HFFc6 (cell line): ENCODE results near the gene ANKRD10. TPM values are rescaled to one million over a fixed set of nuclear protein-coding genes. Genes with fewer than 3 reads are reported as not detected.
"Not testable (repeated sequence)": the region's sequence is repeated elsewhere in the genome, so short reads cannot be mapped to it uniquely, and the experiment has no call there.

Source experiments
- DNase-seq: peaks from one replicate; pipeline ENCODE4 v3.0.0-alpha.2; 2018
- H3K27ac Mint-ChIP-seq: 2 replicates; pipeline ENCODE4 v1.8.0; 2020; ENCODE audit warnings: mild to moderate bottlenecking, mixed read lengths
- H3K27me3 Mint-ChIP-seq: 2 replicates; pipeline ENCODE4 v1.8.0; 2021; ENCODE audit warnings: mild to moderate bottlenecking, moderate library complexity, mixed read lengths; ENCODE audit not compliant: insufficient read depth
- H3K36me3 Mint-ChIP-seq: 2 replicates; pipeline ENCODE4 v1.8.0; 2021; ENCODE audit warnings: low read depth, mixed read lengths
- H3K4me1 Mint-ChIP-seq: 2 replicates; pipeline ENCODE4 v1.8.0; 2020; ENCODE audit warnings: low read depth, mixed read lengths
- H3K4me3 Mint-ChIP-seq: 2 replicates; pipeline ENCODE4 v1.8.0; 2020; ENCODE audit warnings: mild to moderate bottlenecking, moderate library complexity, mixed read lengths
- H3K9me3 Mint-ChIP-seq: 2 replicates; pipeline ENCODE4 v1.8.0; 2020; ENCODE audit warnings: mild to moderate bottlenecking, mixed read lengths
- total RNA-seq, 6 experiments: library from RNA; stranded (reverse); fragmentation: NEBNext Ultra II Directional; extraction: Animal tissue kit (Norgen Biotek cat#: 25700); gene quantifications; 2 replicates in 1 of 6; 3 replicates in 5 of 6; pipeline ENCODE4 v1.2.3, GENCODE V29; 2021
- TF ChIP-seq, protein P1 (sequence below): fragments of 200-600 bp; sonication (generic); IDR thresholded peaks from 2 replicates; pipeline ENCODE4 v1.5.0; 2021; ENCODE audit warnings: antibody characterized with exemption, mild to moderate bottlenecking

The ANKRD10 gene
- total RNA-seq, 6 experiments from 2014 or later: 27.1 to 37.2 (median 33.5) TPM

DNA sequence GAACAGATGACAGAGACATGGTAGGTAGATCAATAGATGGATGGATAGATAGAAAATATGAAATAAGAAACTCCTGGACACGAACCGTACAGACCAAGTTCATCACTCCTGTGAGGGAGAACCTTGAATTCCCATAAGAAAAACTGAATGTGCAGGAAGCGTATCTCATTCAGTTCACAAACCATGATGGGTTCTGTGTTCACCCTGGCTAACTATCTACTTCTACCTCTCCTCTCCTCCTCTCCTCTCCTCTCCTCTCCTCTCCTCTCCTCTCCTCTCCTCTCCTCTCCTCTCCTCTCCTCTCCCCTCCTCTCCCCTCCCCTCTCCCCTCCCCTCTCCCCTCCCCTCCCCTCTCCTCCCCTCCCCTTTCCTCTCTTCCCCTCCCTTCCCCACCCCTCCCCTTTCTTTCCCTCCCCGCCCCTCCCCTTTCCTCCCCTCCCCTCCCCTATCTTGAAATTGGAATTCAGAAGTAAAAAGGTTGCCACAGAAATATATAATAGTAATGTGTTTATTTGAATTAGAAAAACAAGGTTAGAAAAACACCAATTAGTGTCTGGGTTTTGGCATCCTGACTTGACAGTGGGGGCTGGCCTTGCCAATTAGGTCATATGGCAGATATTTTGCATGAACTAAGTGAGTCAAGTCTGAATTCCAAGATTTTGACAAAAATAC lies 75.9 kb downstream of the ANKRD10 start:
- Mint-ChIP-seq H3K36me3 (peaks cover 6% of the 10 kb centered on the region; the same call in 1 of the 2 replicates), H3K9me3 (peaks cover 8% of the 10 kb centered on the region; the same call in 1 of the 2 replicates), H3K27me3 (peaks cover 28% of the 10 kb centered on the region), H3K4me1 (peaks cover 24% of the 10 kb centered on the region), H3K27ac (no peak overlapping the region), H3K4me3 (no peak overlapping the region)
- no peak for DNase-seq
- TF ChIP-seq, protein P1, sequence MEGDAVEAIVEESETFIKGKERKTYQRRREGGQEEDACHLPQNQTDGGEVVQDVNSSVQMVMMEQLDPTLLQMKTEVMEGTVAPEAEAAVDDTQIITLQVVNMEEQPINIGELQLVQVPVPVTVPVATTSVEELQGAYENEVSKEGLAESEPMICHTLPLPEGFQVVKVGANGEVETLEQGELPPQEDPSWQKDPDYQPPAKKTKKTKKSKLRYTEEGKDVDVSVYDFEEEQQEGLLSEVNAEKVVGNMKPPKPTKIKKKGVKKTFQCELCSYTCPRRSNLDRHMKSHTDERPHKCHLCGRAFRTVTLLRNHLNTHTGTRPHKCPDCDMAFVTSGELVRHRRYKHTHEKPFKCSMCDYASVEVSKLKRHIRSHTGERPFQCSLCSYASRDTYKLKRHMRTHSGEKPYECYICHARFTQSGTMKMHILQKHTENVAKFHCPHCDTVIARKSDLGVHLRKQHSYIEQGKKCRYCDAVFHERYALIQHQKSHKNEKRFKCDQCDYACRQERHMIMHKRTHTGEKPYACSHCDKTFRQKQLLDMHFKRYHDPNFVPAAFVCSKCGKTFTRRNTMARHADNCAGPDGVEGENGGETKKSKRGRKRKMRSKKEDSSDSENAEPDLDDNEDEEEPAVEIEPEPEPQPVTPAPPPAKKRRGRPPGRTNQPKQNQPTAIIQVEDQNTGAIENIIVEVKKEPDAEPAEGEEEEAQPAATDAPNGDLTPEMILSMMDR: no peak

DNA sequence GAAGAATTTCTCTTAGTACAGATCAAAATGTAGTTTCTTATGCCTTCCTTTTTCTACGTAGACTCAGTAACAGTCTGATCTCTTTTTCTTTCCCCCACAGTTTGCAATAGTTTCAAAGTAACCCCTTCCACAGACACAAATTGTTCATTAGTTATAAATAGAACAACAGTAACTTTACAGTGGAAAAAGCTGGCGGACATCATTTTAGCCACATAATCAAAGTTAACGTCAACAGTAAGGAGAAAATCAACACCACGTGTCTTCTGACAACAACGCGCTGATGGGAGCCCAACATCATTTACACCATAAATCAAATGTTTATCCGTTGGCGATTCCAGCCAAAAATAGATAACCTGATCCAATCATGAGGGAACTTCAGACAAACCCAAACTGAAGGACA lies 76.8 kb downstream of the ANKRD10 start:
- TF ChIP-seq, protein P1: no peak
- H3K4me1 Mint-ChIP-seq: peaks cover 24% of the 10 kb centered on the region
- peaks cover 6% of the 10 kb centered on the region; the same call in 1 of the 2 replicates for H3K36me3 Mint-ChIP-seq
- DNase-seq: no peak
- H3K9me3 Mint-ChIP-seq: peaks cover 8% of the 10 kb centered on the region; the same call in 1 of the 2 replicates
- no peak overlapping the region for H3K4me3 Mint-ChIP-seq
- peaks cover 26% of the 10 kb centered on the region for H3K27me3 Mint-ChIP-seq
- no peak overlapping the region for H3K27ac Mint-ChIP-seq

DNA sequence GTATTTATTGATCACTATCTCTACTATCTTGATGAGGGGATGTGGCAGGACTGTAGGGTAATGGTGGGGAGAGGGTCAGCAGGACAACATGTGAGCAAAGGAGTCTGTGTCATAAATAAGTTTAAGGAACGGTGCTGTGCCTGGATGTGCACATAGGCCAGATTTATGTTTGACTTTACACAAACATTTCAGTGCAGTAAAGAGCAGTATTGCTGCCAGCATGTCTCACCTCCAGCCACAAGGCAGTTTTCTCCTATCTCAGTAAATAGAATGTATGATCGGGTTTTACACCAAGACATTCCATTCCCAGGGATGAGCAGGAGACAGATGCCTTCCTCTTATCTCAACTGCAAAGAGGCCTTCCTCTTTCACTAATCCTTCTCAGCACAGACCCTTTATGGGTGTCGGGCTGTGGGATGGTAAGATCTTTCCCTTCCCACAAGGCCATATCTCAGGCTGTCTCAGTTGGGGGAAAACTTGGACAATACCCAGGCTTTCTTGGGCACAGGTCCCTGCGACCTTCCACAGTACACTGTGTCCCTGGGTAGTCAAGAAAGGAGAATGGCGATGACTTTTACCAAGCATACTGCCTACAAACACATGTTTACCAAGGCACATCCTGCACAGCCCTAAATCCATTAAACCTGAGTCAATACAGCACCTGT lies 77.3 kb downstream of the ANKRD10 start:
- H3K4me1 Mint-ChIP-seq: peaks cover 24% of the 10 kb centered on the region
- H3K4me3 Mint-ChIP-seq, H3K36me3 Mint-ChIP-seq, H3K9me3 Mint-ChIP-seq, DNase-seq, H3K27ac Mint-ChIP-seq: not testable (repeated sequence)
- H3K27me3 Mint-ChIP-seq: peaks cover 25% of the 10 kb centered on the region

DNA sequence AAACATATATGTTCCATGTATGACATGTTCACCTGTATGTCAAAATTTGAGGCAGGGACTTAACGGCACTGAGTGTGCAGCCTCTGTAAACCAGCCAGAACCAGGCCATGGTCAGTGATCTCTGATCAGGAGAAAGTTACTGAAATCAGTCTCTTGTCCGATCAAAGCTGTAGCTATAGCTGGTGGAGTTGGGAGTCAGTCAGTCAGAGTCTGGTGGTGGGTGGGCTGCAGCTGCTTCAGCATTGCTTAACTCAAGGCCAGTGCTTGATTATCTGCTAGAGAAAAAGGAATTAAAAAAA lies 78.3 kb downstream of the ANKRD10 start:
- Mint-ChIP-seq H3K27me3 (peaks cover 29% of the 10 kb centered on the region), H3K9me3 (peaks cover 5% of the 10 kb centered on the region; the same call in 1 of the 2 replicates), H3K4me3 (no peak overlapping the region), H3K4me1 (peaks cover 16% of the 10 kb centered on the region), H3K36me3 (peaks cover 2% of the 10 kb centered on the region; the same call in 1 of the 2 replicates), H3K27ac (no peak overlapping the region)
- no peak for DNase-seq
- TF ChIP-seq, protein P1: no peak

DNA sequence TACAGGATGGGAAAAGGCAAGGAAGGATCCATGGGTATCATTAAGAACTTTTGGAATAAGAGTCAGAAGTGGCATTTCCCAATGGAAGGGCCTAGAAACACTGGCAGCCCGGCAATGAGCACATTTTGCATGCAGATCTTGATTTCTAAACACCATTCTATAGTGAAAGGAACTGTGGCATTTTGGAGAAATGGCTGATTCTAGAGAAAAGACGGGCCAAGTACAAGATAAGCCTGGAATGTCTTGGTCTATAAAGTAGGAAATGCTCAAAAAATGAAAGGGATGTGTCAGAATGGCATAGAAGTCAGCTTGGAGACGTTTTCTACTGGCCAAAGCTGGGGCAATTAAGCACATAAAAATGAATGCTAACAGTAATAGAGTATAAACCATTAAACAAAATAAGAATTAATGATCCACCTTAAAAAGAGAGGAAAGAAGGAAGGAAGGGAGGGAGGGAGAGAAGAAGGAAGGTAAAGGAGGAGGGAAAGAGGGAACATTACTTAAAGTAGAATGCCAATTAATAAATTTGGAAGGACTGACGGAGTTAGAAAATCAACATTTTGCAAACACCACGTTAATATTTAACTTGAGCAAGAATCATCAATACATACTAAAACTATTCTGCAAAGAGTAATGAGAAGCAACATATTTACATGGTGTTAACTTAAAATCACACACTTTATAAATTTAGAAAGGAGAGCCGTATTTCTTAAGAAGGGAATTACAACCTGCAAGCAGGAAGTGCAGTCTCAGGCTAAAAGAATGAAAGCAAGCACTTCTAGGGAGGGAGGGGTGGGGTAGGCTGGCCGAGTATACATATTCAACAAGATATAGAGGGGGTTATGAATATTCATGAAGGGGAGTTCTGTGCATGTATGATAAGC lies 78.9 kb downstream of the ANKRD10 start:
- H3K36me3 Mint-ChIP-seq: no peaks in the 10 kb centered on the region
- H3K4me1 Mint-ChIP-seq: peaks cover 13% of the 10 kb centered on the region
- no peak overlapping the region for H3K27ac Mint-ChIP-seq
- no peaks in the 10 kb centered on the region for H3K9me3 Mint-ChIP-seq
- TF ChIP-seq, protein P1: no peak
- DNase-seq: no peak
- H3K4me3 Mint-ChIP-seq: no peak overlapping the region
- peaks cover 26% of the 10 kb centered on the region for H3K27me3 Mint-ChIP-seq
